Smooth muscle cell (in vitro differentiated cells): ENCODE results near the gene ICA1. TPM values are rescaled to one million over a fixed set of nuclear protein-coding genes. Genes with fewer than 3 reads are reported as not detected.

Source experiments
- DNase-seq: peaks from one replicate; lab custom pipeline; 2025; ENCODE audit not compliant: unreplicated experiment; lab: John Stamatoyannopoulos, UW
- H2AFZ ChIP-seq: fragments of 200-600 bp; sonication (generic); 2 replicates; pipeline ENCODE4 v1.6.0; 2016; ENCODE audit warnings: antibody characterized with exemption, low read depth, mild to moderate bottlenecking
- H3F3A ChIP-seq: fragments of 200-600 bp; sonication (generic); 2 replicates; pipeline ENCODE4 v1.6.0; 2017; ENCODE audit warnings: antibody characterized with exemption, low read depth
- H3K27ac ChIP-seq: fragments of 200-600 bp; sonication (generic); 2 replicates; pipeline ENCODE4 v1.5.1; 2016; ENCODE audit warnings: low read depth, mild to moderate bottlenecking
- H3K27me3 ChIP-seq: fragments of 200-600 bp; sonication (generic); 2 replicates; pipeline ENCODE4 v1.6.1; 2016; ENCODE audit warnings: low read depth, mild to moderate bottlenecking
- H3K36me3 ChIP-seq: fragments of 200-600 bp; sonication (generic); 2 replicates; pipeline ENCODE4 v1.5.1; 2016; ENCODE audit warnings: low read depth
- H3K4me1 ChIP-seq: fragments of 200-600 bp; sonication (generic); 2 replicates; pipeline ENCODE4 v1.5.1; 2016; ENCODE audit warnings: low read depth
- H3K4me2 ChIP-seq: fragments of 200-600 bp; sonication (generic); 2 replicates; pipeline ENCODE4 v1.6.0; 2016; ENCODE audit warnings: mild to moderate bottlenecking
- H3K4me3 ChIP-seq: fragments of 200-600 bp; sonication (generic); 2 replicates; pipeline ENCODE4 v1.5.1; 2016; ENCODE audit warnings: mild to moderate bottlenecking
- H3K79me2 ChIP-seq: fragments of 200-600 bp; sonication (generic); 2 replicates; pipeline ENCODE4 v1.6.0; 2016; ENCODE audit warnings: low read depth, mild to moderate bottlenecking
- H3K9ac ChIP-seq: fragments of 200-600 bp; sonication (generic); 2 replicates; pipeline ENCODE4 v1.6.0; 2016; ENCODE audit warnings: low read depth
- H3K9me3 ChIP-seq: fragments of 200-600 bp; sonication (generic); replicated peaks from 2 replicates; pipeline ENCODE4 v1.5.1; 2016; ENCODE audit warnings: low read depth
- H4K20me1 ChIP-seq: fragments of 200-600 bp; sonication (generic); 2 replicates; pipeline ENCODE4 v1.6.0; 2016; ENCODE audit warnings: low read depth
- WGBS: methylation state at CpG from one replicate; pipeline ENCODE4 v1.1.7; 2016; ENCODE audit warnings: low lambda C conversion rate; 5-methylcytosine and 5-hydroxymethylcytosine counted together
- polyA plus RNA-seq: library from polyadenylated mRNA; unstranded; fragments of >200 nt; fragmentation: Nextera tagmentation; extraction: Ambion mirVana; gene quantifications from 2 replicates; pipeline ENCODE4 v1.2.1, GENCODE V29; 2016
- total RNA-seq: library from RNA; depleted of rRNA; stranded (reverse); fragments of >200 nt; gene quantifications from 2 replicates; pipeline ENCODE4 v1.2.3, GENCODE V29; 2014
- TF ChIP-seq, protein P1 (sequence below): fragments of 200-600 bp; sonication (generic); IDR thresholded peaks from 2 replicates; pipeline ENCODE4 v1.5.1; 2017; ENCODE audit warnings: borderline replicate concordance, mild to moderate bottlenecking, antibody characterized with exemption; ENCODE audit not compliant: insufficient read depth, poor library complexity, severe bottlenecking

The ICA1 gene
- total and polyA plus RNA-seq, 2 experiments from 2014 or later: 4.3 to 5.0 TPM

DNA sequence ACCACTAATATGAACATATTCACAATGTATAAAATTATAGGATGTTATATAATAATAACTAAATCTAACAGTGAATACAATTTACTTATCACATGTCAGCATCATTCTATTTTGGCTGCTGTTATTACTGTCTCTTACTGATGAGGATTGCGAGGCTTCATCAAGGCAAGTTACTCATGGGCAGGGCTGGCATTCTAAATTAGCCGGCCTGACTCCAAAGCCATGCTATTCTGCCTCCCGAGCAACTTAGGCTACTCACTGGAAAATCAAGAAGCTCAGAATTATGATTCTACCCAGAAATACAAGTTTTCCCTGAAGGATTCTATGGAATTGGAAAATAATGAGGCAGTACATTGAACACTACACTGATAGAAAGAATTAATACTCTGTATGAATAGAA, 101.7 kb downstream of the ICA1 start:
- peaks cover 4% of the 10 kb centered on the region for H3F3A ChIP-seq
- H3K27me3 ChIP-seq: no peaks in the 10 kb centered on the region
- H4K20me1 ChIP-seq: no peaks in the 10 kb centered on the region
- H2AFZ ChIP-seq: peak overlapping the region; percentile 89
- H3K4me2 ChIP-seq: peak overlapping the region; percentile 80
- H3K36me3 ChIP-seq: no peaks in the 10 kb centered on the region
- WGBS: 91% methylated on average over 3 of the region's 3 CpGs
- no peaks in the 10 kb centered on the region for H3K79me2 ChIP-seq
- H3K4me3 ChIP-seq: no peak overlapping the region
- H3K9me3 ChIP-seq: no peaks in the 10 kb centered on the region
- peaks cover 12% of the 10 kb centered on the region for H3K4me1 ChIP-seq
- TF ChIP-seq, protein P1, sequence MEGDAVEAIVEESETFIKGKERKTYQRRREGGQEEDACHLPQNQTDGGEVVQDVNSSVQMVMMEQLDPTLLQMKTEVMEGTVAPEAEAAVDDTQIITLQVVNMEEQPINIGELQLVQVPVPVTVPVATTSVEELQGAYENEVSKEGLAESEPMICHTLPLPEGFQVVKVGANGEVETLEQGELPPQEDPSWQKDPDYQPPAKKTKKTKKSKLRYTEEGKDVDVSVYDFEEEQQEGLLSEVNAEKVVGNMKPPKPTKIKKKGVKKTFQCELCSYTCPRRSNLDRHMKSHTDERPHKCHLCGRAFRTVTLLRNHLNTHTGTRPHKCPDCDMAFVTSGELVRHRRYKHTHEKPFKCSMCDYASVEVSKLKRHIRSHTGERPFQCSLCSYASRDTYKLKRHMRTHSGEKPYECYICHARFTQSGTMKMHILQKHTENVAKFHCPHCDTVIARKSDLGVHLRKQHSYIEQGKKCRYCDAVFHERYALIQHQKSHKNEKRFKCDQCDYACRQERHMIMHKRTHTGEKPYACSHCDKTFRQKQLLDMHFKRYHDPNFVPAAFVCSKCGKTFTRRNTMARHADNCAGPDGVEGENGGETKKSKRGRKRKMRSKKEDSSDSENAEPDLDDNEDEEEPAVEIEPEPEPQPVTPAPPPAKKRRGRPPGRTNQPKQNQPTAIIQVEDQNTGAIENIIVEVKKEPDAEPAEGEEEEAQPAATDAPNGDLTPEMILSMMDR: no peak
- H3K9ac ChIP-seq: no peak overlapping the region
- peak overlapping the region; percentile 80 for H3K27ac ChIP-seq
- DNase-seq: no peak

DNA sequence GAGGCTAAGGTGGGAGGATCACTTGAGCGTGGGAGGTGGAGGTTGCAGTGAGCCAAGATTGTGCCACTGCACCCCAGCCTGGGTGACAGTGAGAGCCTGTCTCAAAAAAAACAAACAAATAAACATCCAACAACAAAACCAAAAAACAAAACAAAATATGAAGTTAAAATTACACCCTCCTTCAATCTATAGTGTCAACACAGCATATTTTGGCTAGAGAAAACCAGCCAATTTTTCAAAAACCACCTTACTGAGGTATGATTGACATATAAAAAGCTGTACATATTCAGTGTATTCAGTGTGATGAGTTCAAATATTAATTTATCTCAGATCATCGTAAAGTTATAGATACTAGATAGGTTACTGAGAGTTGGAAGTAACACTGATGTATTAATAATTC, 102.4 kb downstream of the ICA1 start:
- DNase-seq: no peak
- no peaks in the 10 kb centered on the region for H3K79me2 ChIP-seq
- H3K27me3 ChIP-seq: no peaks in the 10 kb centered on the region
- H3K9me3 ChIP-seq: no peaks in the 10 kb centered on the region
- no peaks in the 10 kb centered on the region for H3K36me3 ChIP-seq
- H3K27ac ChIP-seq: no peak overlapping the region
- TF ChIP-seq, protein P1: no peak
- no peaks in the 10 kb centered on the region for H4K20me1 ChIP-seq
- peaks cover 12% of the 10 kb centered on the region for H3K4me1 ChIP-seq
- no peak overlapping the region for H3K9ac ChIP-seq
- H2AFZ ChIP-seq: no peak overlapping the region
- peaks cover 4% of the 10 kb centered on the region for H3F3A ChIP-seq
- 48% methylated on average over 2 of the region's 2 CpGs for WGBS
- no peak overlapping the region for H3K4me2 ChIP-seq
- H3K4me3 ChIP-seq: no peak overlapping the region

DNA sequence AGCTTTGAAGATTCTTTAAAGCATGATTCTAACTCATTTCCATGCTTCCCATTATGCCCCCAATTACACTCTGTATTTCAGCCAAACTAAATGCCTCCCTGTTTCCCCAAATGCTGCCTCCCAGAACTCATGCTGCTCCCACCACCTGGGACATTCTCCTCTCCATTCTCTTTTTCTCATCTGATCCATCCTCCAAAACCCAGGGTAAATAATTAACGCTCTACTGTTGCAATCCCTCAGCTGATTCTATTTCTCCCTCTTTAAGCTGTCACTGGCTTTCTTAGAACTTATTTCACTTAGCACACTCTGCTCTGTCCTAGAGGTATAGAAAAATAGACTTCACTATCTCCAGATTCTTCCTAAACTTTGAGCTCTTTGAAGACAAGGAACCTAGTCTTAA, 104.7 kb downstream of the ICA1 start:
- no peak overlapping the region for H3K4me2 ChIP-seq
- no peak overlapping the region for H2AFZ ChIP-seq
- peaks cover 4% of the 10 kb centered on the region for H3F3A ChIP-seq
- no peak for DNase-seq
- H3K27ac ChIP-seq: no peak overlapping the region
- H3K27me3 ChIP-seq: no peaks in the 10 kb centered on the region
- 100% methylated on average over 1 of the region's 1 CpG for WGBS
- no peaks in the 10 kb centered on the region for H3K79me2 ChIP-seq
- H3K36me3 ChIP-seq: no peaks in the 10 kb centered on the region
- H3K9me3 ChIP-seq: no peaks in the 10 kb centered on the region
- H3K4me1 ChIP-seq: peaks cover 12% of the 10 kb centered on the region
- no peaks in the 10 kb centered on the region for H4K20me1 ChIP-seq
- no peak overlapping the region for H3K9ac ChIP-seq
- TF ChIP-seq, protein P1: no peak
- no peak overlapping the region for H3K4me3 ChIP-seq

DNA sequence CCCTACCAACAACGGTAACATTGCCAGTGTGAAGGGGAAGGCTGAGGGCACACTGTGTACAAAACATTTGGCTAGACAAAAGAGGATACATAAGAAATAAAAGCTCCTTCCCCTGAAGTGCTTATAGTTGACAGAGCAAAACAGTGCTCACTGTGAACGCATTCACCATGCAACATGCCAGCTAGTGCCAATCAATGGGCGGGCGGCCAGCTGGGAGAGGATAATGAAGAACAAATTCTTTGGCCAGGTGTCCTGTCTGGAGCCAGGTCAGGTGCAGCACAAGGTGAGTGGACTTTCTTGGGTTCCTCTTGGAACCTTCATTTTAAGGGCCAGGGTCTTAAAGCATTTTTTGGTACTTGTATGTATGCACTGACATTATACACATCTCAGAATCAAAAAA, 106.1 kb downstream of the ICA1 start:
- Histone ChIP-seq H2AFZ (no peak overlapping the region), H4K20me1 (no peaks in the 10 kb centered on the region), H3K4me3 (no peak overlapping the region), H3K9ac (no peak overlapping the region), H3K27me3 (no peaks in the 10 kb centered on the region), H3K27ac (no peak overlapping the region), H3F3A (peaks cover 4% of the 10 kb centered on the region), H3K9me3 (no peaks in the 10 kb centered on the region), H3K79me2 (no peaks in the 10 kb centered on the region), H3K36me3 (no peaks in the 10 kb centered on the region), H3K4me2 (no peak overlapping the region), H3K4me1 (peaks cover 7% of the 10 kb centered on the region)
- WGBS: 96% methylated on average over 4 of the region's 4 CpGs
- TF ChIP-seq, protein P1: no peak
- DNase-seq: no peak
